Activated CD4-positive, alpha-beta T cell treated with anti-CD3 and anti-CD28 coated beads for 4 hours (primary cell): Measurements from ENCODE around the gene PDZRN4.
"Not testable (repeated sequence)": the region's sequence is repeated elsewhere in the genome, so short reads cannot be mapped to it uniquely, and the experiment has no call there.

Source experiments
- DNase-seq, 2 donors: peaks; one replicate each; pipeline ENCODE4 v3.0.0-alpha.2; 2020

The PDZRN4 gene

DNA sequence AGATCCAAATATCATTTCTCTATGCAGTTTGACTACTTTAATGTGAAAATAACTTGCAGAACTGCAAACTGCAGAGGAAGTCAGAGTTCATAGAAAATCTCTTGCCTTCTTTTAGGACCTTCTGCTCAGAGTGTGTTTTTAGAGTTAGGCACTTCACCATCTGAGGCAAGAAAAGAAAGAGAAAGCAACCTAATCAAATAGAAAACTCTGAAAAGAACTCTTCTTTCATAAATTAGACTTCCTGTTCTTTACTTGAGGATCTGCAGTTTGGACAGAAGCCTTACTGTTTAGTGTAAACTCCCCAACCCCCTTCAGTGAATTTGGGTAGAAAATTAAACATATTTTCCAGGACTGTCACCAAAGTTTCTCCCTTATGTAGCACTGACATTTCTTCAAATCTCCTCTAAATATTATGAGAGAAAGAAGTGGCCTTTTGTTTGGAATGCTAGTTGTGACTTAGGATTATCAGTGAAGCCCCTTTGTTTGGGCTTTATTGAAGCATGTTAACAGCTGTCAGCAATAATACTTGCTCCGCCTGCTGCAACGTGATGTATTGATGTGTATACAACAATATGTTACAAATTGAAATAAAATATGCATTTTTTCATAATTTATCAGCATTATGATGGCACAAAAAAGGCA is 99.5 kb downstream of the PDZRN4 start:
- no peak for DNase-seq

DNA sequence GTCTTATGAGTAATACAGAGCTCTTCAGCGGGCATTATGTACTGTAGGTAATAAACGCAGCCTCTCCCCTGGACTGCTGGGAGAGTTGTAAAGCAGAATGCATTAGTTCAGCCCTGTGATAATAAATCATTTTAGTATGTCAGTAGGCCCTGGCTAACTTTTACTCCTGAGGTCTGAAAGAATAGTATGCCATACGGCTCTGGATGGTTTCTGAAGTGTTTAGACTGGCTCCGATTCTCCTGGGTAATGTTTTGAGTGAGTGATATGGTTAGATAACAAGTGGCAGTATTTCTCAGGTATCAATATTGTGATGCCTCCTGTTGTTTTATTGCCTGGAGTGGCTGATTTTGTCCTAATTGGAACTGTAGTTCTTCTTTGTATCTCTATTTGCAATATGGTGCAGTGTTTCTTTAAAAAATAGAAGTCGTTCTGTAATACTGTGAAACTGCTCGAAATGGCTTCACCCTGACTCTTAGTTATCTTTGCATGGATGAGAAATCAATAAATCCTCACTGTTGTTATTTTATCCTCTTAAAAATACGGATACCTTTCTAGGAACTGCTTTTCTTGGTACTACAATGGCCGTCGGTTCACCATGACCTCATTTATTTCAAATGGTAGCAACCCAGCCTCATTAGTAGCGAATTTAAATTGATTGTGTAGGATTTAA is 100.2 kb downstream of the PDZRN4 start:
- DNase-seq, result no peak

DNA sequence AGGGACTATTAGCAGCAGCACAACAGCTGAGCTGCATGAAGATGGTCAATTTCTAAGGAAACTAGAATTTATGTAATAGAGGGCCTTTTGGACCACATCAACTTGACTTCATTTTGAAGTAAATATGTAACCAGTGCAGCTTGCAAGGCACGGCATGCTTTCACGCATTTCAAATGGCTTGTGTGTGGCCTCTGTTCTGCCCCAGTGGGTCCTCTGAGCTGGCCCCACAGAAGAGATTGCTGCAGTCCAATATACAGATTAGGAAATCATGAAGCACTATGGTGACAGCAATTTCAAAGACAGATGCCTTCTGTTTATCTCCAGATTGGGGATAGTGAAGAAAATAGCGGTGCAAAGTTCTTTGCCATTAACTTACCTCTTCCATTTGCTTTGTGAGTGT is 101.4 kb downstream of the PDZRN4 start:
- DNase-seq, result no peak

DNA sequence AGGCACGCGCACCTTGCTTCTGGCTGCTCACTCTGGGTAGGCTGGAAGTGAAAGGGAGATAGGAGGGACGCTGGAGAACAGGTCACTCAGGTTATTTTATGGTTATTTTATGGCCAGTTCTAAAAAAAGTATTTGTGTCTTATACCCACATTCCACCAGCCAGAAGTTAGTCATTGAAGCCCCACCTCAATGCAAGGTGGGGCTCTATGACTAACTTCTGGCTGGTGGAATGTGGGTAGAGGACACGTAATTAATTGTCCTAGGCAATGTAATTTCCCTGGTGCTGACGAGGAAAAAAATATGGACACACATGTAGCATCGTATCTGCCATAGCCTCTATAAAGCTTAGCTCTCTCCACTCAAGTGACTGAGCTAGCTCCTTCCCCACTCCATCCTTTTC is 104.9 kb downstream of the PDZRN4 start:
- DNase-seq, result no peak

DNA sequence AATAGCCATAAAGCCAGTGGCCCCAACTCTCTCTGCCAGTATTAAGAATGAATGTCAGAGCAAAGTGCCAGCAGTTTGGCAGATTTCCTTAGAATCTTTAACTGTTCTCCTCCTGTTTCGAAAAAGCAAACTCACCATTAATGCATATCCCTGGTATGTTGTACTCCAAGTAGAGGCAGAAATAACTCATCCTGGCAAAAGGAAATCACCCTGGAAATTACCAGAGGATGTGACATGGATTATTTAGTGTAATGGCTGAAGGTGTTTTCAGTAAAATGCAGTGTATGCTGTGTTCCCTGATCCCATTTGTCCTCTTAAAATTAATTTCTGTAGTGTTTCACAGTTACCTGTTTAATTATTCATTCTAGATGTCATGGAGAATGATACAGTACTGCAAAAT is 105.3 kb downstream of the PDZRN4 start:
- DNase-seq, result no peak

DNA sequence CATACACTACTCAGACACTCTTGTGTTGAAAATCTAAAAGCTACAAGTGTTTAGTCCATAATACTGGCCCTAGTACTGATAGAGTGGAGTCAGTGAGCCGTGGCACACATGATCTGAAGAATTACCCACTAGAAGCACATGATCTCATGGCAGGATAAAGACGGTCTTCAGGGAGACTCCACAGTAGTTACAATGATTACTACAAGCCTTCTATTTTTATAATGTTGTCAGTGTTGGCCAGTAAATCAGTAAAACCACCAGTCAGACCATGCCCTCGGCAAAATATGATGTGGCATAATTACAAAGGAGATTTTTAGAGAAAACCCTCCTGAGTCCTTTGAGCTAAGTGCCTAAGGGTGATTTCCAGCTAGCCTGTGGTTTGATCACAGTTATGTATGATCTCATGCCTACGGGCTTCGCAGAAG is 114.9 kb downstream of the PDZRN4 start:
- DNase-seq, result no peak

DNA sequence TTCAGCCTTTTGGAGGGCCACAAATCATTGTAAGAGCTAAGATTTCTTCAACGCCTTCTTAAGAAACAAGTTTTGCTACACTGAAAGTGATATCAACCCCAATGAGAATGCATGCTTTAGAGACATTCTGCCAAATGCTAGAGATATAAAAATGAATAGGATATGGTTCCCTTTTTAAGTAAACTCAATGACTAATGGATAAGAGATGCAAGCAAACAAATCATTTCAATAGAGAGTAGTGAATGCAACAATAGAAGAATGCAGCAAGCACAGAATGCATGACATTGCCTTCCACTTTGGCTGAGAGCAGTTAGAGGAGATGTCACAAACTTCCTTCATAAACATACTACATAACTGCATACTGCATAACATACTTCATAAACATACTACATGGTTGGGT is 116.4 kb downstream of the PDZRN4 start:
- DNase-seq, result no peak

DNA sequence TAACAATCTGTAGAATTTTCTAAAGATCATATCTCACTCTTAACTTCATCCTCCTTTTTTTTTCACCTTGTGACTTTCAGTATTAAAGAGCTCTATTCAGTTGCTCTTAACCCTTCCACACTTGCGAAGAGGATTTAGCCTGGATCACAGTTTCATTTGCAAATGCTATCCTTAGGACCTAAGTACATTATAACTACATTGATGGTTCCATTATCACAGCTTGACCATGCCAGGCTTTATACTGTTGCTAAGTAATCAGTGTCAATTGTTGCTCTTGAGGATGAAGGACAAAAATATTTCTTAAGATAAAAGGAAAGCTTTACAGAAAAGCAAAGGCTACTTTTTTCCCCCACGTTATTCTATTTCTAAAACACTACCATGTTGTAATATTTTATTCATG is 122.2 kb downstream of the PDZRN4 start:
- no peak for DNase-seq

DNA sequence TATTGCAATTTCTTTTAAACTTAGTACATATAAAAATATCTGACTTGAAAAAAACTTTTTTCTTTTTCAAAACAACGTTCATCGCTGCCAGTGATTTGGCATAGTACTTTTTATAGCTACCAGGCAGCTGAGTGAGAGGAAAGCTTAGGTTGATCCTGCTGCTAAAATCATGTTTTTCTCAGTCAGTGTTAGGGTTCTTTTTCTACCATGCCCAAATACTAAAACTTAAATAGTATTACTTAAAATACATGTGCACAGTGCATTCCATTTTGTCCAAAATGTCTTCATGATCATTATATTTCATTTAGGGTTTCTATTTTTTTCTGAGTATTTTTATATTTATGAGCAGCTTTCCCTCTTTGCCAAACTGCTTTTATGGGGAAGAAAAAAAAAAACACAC is 123.8 kb downstream of the PDZRN4 start:
- DNase-seq, result no peak

DNA sequence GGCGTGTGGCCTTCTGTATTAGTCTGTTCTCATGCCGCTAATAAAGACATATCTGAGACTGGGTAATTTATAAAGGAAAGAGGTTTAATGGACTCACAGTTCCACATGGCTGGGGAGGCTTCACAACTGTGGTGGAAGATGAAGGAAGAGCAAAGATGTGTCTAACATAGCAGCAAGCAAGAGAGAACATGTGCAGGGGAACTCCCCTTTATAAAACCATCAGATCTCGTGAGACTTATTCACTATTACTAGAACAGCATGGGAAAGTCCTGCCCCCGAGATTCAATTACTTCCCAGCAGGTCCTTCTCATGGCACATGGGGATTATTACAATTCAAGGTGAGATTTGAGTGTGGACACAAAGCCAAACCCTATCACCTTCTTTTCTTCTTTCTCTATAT is 124.3 kb downstream of the PDZRN4 start:
- DNase-seq, result not testable (repeated sequence)

DNA sequence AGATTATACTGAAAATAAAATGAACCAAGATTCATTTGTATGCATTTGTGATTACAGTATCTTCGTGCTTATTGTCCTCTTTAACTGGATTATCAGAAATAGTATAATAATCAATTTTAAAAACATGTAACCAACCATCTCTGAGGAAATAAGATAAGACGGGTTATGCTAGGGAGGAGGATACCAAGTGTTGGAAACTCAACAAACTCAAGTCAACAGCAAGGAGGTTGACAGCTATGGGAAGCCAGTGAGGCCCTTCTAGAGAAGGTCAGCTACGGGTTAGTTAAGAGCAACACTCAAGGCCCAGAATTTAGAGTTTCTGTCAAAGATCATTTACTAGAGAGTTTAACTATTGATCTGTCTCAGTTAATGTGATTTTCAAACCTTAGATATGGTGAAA is 137.2 kb downstream of the PDZRN4 start:
- DNase-seq, result no peak

DNA sequence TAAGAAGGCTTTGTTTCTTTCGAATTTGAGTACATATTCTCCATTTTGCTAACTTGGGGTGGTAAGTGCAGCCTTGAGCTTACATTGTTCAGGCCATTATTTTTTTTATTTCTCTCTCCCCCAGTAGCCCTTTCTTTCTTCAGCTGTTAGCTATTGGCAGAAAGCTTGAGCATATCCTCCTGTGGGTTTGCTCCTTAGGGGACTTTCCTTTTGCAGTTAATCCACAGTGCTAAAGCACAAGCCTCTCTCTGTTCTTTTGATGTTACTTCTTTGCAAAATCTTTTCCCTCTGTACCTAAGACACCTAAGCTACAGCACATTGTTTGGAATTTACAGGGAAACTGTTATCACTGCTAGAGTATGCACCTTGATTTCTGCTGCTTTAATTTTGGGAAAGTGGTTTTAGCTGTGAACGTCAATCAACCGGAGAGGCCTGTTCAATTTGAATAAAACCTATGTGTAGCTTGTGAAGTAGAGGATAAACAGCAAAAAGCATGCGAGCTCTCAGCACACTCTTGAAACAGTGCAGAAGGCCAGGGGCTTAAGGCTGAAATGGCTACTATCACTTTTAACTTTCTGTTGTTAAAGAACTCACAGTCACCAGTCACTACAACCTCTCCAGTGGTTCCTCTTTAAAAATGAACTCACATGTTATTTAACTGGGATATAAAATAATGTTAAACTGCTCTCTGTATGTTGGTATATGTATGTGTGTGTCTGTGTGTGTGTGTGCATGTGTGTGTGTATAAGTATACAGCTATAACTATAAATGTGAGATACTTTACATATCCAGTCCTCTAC is 139.2 kb downstream of the PDZRN4 start:
- DNase-seq, result no peak

DNA sequence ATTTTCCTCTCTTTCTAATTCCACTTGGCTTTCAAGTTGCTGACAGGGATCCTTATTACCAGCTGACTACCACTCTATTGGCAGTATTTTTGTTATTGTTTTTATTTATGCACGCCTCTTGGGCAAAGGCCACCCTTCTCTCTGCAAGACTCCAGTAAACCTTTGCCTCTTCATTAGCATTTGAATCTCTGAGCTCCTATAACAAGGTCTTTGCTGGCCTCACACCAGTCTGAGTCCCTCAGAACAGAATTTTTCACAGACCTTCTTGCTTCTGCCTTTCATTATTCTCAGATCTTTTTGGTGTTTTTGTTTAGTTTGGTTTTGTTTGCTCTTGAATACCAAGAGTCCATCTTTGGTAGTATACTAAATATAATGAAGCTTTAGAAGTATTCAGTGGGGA is 145.9 kb downstream of the PDZRN4 start:
- no peak for DNase-seq

DNA sequence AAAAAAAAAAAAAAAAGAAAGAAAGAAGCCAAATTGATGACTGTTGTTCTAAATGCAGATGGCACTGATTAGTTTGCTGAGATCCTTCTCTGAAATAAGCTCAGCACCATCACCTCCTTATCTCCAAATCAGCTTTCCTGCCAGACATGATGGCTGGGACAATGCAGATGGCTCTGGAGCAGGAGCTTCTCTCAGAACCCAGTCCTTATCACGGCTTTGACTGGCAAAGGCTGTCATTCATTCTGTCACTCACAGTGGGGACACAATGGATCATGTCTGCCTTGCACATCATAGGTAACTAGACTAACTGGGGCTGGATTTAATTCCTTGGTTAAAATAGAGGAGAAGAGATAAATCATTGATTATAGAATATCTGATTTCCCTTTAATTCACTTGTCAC is 146.3 kb downstream of the PDZRN4 start:
- DNase-seq, result no peak

DNA sequence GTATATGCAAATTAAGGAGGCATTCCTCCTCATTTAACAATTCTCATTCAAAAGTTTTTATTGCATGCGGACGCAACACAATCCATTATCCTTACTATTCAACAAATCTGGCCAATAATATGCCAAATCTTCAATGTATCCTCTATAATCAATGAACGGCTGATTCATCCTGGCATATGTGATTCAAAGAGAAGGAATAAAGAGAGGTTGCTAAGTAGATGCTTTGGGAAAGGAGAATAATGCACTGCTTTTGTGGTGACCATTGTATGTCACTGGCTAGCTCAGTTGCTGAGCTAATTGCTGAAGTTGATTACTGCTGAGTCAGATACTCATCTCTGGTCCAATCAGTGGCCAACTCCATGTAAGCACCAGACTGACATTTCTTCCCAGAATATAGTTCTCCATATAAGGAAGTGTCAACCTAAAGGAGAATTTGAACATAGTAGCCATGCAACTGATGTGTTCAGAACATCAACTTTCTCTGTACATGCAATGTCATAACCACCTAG is 148.0 kb downstream of the PDZRN4 start:
- no peak for DNase-seq

DNA sequence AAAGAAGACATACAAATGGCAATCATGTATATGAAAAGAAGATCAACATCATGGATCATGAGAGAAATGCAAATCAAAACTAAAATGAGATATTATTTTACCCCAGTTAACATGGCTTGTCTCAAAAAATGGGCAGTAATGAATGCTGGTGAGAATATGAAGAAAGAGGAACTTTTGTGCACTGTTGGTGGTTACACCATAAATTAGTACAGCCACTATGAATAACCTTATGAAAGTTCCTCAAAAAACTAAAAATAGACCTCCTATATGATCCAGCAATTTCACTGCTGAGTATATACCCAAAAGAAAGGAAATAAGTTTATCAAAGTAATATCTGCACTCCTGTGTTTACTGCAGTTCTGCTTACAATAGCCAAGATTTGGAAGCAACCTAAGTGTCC is 151.7 kb downstream of the PDZRN4 start:
- DNase-seq, result no peak

DNA sequence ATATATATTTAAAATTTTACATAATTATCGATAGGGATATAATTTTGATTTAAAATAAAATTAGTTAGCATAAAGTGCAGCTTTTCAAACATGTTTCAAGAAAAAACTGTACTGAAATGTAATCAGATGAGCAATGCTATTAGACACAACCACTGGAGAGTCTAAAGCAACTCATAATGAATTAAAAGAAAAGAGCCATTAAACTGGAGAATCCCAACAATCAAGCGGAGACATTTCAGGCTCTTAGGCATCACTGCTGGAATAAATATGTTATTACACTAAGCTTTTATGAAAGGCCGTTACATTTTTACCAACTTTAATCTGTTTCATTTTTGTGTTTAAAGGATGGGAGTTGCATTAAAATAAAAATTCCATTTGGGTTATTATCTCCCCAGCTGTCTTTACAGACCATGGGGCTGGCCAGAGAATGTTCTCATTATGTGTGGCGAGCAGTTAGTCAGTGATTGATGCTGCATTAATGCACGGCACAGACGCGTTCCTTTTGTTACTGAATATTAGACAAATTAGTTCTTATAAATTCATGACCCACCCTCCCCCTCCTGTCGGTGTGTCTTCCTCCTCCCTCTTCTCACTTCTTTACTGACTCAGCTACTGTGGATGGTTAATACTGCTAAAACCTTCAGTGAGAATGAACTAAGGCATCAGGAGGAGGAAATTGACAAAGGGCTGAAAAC is 156.8 kb downstream of the PDZRN4 start:
- DNase-seq, result no peak

DNA sequence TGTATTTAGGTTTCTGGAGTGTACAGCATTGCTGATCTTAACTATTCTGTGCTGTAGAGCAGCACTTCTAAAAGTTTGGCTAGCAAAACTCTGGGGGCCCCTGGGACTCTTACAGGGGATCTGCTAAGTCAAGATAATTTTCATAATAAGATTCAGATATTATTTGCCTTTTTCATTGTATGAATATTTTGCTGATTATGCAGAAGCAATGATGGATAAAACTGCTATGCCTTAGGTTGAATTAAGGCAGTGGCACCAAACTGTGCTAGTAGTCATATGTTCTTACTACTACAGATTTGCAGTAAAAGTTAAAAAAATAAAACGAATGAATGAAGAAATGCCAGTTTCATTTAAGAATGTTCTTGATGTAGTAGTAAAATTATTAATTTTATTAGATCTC is 160.1 kb downstream of the PDZRN4 start:
- no peak for DNase-seq

DNA sequence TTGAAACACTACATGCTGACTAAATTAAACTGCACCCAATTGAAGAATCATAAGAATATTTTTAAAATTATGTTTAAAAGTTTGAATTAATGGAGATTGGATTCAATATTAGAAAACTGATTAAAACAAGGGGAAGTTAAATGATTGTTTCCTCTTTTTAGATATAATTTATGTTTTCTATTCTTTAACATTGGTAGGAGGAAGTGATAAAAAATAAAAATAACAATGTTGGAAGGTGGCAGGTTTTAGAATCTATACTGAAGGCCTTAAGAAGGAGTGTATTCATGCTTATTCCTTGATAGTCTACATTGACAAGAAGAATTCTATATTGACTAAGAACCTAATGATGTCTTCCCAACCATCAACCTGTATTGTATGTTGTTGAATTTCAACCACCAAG is 168.1 kb downstream of the PDZRN4 start:
- no peak for DNase-seq

DNA sequence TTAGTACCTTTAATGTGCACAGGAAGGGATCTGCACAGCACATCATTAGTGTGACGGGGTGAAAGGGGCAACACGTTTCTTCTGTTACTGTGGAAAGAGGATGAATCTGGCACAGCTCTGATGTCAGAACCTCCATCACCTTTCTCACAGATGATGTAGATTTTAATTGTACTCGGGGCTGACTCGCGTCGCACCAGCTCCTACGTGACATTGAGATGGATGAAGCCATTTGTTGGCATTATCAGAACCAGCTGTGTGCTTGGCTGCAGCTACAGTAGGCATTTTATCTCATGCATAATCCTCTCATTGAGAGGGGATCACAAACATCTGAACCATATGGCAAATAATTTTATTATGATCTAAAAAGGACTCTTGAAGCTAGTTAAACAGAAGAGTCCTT is 173.6 kb downstream of the PDZRN4 start:
- no peak for DNase-seq

DNA sequence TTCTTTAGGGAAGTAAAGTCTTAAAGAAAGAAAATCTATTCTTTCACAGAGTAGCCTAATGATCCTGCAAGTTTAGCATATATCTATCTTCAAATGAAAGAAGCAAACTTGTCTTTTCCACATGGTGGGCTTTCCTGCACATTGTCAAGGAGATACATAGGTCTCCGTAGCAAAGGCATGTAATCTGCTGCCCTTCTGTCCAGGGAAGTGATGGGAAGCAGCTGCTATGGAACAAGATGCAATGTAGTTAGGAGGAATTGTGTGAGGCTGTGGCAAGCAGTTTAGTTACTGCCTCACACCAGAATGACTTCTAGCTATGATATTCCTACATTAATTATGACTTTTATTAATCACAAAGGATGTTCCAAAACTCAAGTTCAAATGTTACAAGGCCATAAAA is 174.4 kb downstream of the PDZRN4 start:
- DNase-seq, result no peak

DNA sequence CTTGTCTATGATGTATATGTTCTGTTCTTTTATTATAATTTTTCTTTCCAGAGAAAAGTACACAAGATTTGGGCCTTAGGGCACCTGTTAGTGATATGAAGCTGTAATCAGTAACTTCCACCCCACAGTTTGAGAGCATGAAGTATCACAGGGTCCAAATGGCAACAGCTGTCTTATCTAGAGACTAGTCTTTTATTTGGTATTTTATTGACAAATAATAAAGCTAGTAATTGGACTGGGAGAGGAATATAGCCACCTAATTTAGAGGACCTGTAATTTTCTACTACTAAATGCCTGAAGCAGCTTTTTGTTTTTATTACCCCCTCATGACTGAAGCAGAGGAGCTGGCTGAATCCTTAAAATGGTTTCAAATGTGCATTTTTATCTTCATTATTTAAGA is 174.8 kb downstream of the PDZRN4 start:
- DNase-seq, result no peak

DNA sequence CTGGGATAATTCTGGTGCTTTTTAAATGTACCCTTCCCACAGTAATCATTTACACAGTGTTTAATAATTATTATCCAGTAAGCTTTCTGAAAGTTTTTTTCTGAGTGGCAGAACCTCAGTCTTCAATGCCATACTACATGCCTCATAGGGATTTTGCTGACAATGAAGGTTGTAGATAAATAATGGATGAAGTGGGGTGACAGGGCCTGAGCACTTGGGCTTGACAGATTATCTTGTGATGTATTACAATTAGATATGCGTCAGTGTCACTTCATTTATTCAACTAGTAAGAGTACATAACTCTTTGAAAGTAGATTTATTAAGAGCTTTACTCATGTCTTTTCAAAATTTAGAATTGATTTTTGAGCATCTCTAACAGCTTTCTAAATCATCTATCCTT is 176.1 kb downstream of the PDZRN4 start:
- DNase-seq, result no peak
